Keratinocyte (primary cell): ENCODE measurements around the gene INPP5A.

Source experiments
- CTCF ChIP-seq, 3 experiments: IDR thresholded peaks in 1 of 3; conservative IDR thresholded peaks in 1 of 3; optimal IDR thresholded peaks in 1 of 3; 2 replicates in 2 of 3; 3 replicates in 1 of 3; pipeline versions ENCODE3 to v1.5.1; 2011; ENCODE audit warnings: low read length in 3 of 3, mild to moderate bottlenecking in 3 of 3, moderate library complexity in 2 of 3, control low read depth in 1 of 3, inconsistent platforms in 1 of 3; ENCODE audit not compliant: insufficient read depth in 2 of 3; ENCODE audit errors: extremely low read depth in 1 of 3
- EZH2 ChIP-seq: IDR thresholded peaks from one replicate; pipeline ENCODE4 v1.6.1; 2012; ENCODE audit warnings: inconsistent platforms, mild to moderate bottlenecking, low read length, moderate library complexity

GRCh38 chr10:132512693-132513345 lies 24.8 kb upstream of the INPP5A start:
- no peak for TF ChIP-seq CTCF (optimal IDR thresholded peaks at IDR 0.05 in 1 of 3, IDR thresholded peaks at IDR 0.05 in 1 of 3, conservative IDR thresholded peaks at IDR 0.05 in 1 of 3; ENCODE audit: extremely low read depth in 1 of 3, insufficient read depth in 2 of 3, low read length in 3 of 3)
- no peak for TF ChIP-seq EZH2
